HG03469 (cell line): Measurements from ENCODE around the gene RAB20.
"Not testable (repeated sequence)": the region's sequence is repeated elsewhere in the genome, so short reads cannot be mapped to it uniquely, and the experiment has no call there.

Experiments used
- ATAC-seq: cut with Tn5 transposase; IDR thresholded peaks from one replicate; pipeline ENCODE4 v1.9.1; 2021; ENCODE audit warnings: mild to moderate bottlenecking, moderate library complexity, moderate number of reproducible peaks; ENCODE audit not compliant: unreplicated experiment

The RAB20 gene

GRCh38 chr13:110495376-110495775, 66.1 kb downstream of the RAB20 start:
- ATAC-seq, result no peak

DNA sequence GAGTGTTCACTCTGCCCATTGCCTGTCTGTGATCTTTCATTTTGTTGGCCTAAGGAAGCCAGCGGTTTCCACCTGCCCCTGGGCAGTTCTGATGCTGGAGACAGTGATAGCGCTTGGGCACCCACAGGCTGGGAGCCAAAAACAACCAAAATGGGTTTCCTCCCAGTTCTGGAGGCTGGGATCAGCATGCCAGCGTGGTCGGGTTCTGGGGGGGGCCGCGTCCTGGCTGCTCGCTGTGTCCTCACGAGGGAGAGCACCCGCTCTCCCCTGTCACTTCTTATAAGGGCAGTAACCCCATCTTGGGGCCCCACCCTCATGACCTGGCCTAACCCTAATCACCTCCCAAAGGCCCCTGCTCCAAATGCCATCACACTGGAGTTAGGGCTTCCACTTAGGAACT, 67.9 kb downstream of the RAB20 start:
- no peak for ATAC-seq

DNA sequence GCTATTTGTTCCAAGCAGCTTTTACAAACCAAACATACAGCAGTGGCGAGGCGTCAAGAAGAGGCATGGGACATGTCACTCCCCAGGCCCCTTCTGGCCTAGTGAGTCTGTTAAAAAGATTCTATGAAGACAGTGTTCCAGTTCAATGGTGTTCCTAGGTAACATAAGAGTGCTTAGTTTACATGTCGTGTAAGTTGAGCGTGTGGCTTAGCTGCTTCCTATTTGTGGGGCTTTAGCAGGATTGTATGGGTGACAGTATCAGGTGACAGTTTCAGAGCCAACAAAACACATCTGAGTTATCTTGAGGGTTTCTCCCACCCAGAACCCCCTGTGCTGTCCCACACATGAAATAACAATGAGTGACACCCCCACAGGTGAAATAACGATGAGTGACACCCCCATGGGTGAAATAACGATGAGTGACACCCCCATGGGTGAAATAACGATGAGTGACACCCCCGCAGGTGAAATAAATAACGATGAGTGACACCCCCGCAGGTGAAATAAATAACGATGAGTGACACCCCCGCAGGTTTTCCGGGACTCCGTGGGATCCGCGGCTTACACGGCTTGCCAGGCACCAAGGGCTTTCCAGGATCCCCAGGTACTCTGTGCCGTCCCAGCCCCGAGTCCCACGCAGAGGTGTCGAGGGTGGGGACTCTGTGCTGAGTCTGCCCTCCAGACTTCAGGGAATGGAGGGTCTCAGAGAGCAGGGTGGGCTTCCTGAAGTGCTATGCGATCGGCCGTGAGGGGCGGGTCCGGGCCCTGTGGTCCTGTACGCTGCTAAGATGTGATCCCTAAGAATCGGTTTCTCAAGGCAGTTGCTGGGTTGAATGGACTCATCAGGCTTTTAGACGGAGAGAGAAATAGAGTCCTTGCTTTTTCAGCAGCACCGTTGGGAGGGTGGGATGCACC, 68.6 kb downstream of the RAB20 start:
- no peak for ATAC-seq

DNA sequence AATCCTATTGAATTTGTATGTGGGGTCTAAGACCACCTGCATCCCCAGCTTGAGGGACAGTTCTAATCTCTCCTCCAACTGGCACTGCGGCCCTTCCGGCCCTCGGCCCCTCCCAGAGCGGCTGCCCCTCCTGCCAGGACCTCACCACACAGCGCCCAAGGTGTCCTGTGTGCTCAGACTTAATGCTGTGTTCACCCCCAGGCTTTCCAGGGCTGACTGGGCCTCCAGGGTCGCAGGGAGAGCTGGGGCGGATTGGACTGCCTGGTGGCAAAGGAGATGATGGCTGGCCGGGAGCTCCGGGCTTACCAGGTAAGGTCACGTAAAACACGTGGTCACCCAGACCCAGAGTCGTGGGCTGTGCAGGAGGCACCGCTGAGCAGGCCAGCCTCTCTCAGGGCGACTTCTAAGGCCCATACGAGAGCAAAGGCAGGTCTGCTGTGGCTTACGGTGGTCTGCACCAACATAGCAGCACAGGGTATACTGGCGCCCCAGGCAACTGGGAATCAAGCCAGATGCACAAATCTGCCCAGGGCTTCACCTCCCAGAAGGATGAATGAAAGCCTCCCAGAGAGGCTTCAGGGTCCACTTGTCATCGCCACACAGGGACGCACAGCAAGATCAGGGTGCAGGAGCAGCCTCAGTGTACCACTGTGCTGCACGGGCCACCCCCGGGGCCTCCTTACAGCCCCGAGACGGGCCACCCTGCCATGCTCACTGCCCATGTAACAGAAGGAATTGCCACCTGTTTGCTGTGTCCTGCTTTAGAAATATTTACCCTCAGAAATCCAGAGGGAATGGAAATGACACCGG, 69.4 kb downstream of the RAB20 start:
- no peak for ATAC-seq

GRCh38 chr13:110490009-110490770, 71.3 kb downstream of the RAB20 start:
- ATAC-seq, result no peak

DNA sequence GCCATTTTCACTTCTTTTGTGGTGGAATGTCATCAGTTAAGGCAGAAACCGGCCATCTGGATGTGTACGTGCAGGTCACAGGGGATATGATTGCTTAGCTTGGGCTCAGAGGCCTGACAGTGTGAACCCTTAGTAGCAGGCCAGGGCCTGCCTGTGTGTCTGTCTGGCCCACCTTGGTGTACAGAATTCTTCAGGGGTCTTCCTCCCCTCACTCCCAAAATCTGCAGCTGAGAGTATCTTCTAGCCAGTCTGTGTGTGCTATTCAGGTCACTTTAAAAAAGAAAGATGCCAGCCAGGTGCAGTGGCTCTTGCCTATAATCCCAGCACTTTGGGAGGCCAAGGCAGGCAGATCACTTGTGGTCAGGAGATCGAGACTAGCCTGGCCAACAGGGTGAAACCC, 74.6 kb downstream of the RAB20 start:
- not testable (repeated sequence) for ATAC-seq

DNA sequence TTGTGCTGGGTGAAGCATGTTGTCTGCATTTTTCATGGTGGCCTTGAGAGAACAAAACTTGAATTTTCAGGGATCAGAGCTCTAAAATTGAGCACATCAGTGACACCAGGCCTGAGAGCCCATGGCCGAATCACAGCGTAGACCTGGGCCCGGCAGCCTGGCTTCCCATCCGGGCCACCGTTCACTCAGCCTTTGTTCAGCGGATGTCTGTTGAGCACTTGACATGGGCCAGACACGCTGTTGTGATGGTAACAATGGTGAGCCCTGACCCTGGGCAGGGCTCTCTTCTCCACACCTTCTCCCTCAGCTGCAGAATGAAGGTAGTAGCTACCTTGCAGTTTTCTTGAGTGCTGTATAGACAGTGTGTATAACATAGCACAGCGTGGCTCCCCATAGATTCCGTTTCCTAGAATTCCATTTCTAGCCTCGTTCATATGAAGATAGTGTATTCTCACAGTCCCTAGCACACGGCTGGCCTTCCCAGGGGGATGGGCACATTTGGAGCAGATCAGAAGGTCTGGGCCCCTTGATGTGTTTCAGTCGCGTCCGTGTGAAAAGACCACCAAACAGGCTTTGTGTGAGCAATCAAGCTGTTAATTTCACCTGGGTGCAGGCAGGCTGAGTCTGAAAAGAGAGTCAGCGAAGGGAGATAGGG, 75.3 kb downstream of the RAB20 start:
- ATAC-seq, result no peak

DNA sequence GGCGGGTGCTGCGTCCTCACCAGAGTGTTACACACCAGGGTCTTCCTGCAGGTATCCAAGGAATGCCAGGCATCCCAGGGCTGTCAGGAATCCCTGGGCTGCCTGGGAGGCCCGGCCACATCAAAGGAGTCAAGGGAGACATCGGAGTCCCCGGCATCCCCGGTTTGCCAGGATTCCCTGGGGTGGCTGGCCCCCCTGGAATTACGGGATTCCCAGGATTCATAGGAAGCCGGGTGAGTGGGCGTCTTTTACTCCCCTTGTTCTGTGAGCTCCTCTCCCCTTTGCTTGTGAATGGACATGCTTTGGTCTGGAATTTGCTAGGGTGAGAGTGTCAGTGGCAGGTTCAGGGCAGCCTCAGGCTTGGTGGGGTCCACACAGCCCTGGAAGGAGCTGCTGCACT, 75.9 kb downstream of the RAB20 start:
- ATAC-seq, result no peak

GRCh38 chr13:110484290-110485048, 77.1 kb downstream of the RAB20 start:
- ATAC-seq, result no peak

DNA sequence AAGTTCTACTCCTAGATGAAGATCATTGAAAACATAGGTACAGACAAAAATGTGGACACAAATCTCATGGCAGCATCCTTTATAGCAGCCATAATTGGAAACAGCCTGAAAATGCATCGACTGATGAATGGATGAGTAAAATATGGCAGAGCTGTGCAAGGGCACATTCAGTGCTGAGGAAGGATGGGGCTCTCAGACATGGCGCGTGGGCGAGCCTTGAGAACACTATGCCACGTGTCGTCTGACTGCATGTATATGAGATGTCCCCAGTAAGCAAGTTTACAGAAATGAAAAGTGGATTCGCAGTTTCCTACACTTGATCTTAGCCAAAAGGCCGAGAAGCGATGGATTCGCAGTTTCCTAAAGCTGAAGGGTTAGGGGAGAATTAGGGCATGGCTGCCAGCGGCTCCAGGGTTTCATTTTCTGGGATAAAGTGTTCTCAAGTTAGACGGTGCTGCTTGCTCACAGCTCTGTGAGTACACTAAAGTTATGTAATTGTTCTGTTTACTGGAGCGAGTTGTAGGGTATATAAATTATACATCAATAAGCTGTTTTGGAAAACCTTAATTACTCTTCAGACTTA, 78.0 kb downstream of the RAB20 start:
- ATAC-seq, result no peak

DNA sequence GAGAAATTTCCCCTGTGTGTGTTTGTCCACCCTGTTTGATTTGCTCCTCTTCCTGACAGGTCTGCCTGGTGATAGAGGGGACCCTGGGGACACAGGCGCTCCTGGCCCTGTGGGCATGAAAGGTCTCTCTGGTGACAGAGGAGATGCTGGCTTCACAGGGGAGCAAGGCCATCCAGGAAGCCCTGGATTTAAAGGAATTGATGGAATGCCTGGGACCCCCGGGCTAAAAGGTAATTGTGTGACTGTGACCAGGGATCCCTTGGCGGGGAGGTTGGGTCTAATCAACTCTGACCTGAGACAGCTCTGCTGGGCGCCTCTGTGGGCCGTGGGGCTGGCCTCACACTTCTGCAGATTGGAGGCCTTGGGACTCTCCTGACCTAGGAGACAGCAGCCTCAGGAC, 81.4 kb downstream of the RAB20 start:
- no peak for ATAC-seq

- ATAC-seq, result no peak
These were observed 81.9 kb downstream of the RAB20 start for GRCh38 chr13:110479648-110480047.

DNA sequence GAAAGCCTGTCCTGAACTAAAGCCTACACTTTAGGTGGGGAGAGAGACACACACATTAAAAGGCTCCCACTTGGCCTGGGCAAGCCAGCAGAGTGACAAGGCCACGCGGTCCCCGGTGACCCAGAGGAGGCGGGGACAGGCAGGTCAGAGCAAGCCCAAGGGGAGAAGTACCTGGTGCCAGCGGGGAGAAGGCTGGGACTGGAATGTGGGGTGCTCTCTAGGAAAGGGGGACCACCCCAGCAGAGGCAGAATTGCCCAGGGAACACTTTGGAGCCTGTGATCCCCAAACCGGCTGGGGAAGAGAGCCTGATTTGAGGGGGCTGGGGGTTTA, 82.3 kb downstream of the RAB20 start:
- ATAC-seq, result no peak

DNA sequence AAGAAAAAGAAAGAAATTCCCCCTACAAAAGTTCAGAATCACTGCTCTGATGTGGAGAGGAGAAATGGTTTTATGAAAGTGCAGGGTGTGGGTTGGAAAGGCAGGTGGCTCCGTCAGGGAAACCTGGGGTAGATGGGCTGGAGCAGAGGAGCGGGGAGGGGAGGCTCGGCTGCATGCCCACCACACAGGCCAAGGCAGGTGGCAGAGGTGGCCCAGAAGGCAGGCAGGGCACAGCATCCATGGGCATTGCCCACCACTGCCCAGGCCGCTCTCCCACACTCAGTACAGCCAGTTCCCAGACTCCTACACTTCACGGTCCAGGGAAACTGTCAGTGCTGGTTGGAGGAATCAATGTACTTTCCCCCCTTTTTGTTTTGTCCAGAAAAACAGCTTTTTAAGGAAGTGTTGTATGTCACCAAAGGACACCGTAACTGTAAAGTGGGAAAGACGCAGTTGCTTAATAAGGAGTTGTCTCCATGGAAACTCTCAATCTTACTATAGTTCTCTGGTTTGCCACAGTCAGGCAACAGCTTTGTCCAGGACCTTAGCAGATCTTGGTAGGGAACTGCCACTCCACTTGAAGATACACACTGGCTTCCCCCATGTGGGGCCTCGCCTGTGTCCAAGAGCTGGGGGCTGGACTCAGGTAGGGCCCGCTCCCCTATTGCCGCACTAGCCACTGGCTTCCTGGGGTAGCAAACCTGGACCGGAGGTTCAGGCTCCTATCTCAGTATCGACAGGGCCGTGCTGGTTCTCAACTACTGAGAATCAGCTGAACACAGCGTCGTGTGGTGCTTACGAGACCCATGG, 82.9 kb downstream of the RAB20 start:
- no peak for ATAC-seq

DNA sequence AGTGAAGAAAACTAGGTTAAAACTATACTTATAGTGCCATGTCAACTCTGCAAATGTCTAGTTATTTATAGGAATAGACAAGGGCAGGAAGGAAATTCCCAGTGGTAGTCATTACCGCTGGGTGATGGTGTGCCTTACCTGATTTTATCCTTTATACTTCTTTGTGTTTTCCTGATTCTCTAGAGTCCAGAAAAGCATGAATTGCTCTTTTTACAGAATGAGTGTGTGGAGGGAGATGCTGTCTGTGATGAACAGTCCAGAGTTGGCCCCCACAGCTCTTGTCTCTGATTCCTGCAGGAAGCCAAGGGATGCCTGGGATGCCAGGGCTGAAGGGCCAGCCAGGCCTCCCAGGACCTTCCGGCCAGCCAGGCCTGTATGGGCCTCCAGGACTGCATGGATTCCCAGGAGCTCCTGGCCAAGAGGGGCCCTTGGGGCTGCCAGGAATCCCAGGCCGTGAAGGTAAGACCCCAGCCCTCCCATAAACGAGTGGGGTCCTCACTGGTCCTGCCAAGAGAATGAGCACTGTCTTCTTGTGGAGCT, 83.7 kb downstream of the RAB20 start:
- ATAC-seq, result no peak

DNA sequence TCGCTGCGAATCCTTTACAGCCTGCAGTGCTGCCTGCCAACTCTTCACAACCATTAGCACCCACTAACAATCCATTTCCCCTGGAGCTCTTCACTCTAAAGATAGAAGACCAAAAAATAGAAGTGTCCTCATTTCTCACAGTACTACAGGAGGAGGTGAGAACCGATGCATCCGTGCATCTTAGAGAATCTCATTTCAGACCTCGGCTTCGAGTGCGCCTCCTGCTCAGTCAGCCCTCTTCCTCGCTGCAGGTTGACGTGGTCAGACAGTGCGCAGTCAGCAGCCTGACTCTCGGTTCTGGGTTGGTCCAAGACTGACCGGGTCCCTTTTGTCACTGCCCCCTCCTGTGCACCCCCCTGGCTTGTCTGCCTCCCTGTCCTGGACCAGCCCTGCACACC, 85.3 kb downstream of the RAB20 start:
- no peak for ATAC-seq

GRCh38 chr13:110475550-110476219, 85.8 kb downstream of the RAB20 start:
- ATAC-seq, result no peak

- no peak for ATAC-seq
These were observed 86.4 kb downstream of the RAB20 start for GRCh38 chr13:110475117-110475516.
